ENCODE measurements around the gene SP110.
"Not testable (repeated sequence)": the region's sequence is repeated elsewhere in the genome, so short reads cannot be mapped to it uniquely, and the experiment has no call there.

DNA sequence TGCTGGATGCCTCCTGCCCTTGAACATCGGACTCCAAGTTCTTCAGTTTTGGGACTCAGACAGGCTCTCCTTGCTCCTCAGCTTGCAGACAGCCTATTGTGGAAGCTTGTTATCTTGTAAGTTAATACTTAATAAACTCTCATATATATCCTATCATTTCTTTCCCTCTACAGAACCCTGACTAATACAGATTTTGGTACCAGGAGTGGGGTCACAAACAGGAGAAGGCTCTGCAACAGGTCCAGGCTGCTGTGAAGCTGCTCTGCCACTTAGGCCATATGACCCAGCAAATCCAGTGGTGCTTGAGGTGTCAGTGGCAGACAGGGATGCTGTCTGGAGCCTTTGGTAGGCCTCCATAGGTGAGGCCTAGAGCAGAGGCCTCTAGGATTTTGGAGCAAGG, 100.0 kb downstream of the SP110 start:
- TF ChIP-seq POLR2AphosphoS5 (IDR thresholded peaks at IDR 0.05; ENCODE audit: insufficient read depth in 1 of 2, low read depth in 1 of 2); POLR2A (IDR thresholded peaks at IDR 0.05): not testable (repeated sequence)
- TF ChIP-seq, protein P1, sequence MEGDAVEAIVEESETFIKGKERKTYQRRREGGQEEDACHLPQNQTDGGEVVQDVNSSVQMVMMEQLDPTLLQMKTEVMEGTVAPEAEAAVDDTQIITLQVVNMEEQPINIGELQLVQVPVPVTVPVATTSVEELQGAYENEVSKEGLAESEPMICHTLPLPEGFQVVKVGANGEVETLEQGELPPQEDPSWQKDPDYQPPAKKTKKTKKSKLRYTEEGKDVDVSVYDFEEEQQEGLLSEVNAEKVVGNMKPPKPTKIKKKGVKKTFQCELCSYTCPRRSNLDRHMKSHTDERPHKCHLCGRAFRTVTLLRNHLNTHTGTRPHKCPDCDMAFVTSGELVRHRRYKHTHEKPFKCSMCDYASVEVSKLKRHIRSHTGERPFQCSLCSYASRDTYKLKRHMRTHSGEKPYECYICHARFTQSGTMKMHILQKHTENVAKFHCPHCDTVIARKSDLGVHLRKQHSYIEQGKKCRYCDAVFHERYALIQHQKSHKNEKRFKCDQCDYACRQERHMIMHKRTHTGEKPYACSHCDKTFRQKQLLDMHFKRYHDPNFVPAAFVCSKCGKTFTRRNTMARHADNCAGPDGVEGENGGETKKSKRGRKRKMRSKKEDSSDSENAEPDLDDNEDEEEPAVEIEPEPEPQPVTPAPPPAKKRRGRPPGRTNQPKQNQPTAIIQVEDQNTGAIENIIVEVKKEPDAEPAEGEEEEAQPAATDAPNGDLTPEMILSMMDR (IDR thresholded peaks at IDR 0.05), result not testable (repeated sequence)
